Fibroblast of skin of left biceps (primary cell): ENCODE measurements around the gene CCAR1.
"Not testable (repeated sequence)": the region's sequence is repeated elsewhere in the genome, so short reads cannot be mapped to it uniquely, and the experiment has no call there.

ENCODE experiments used
- DNase-seq, 2 experiments: peaks; one replicate each; pipeline ENCODE4 v3.0.0-alpha.2; 2013; ENCODE audit warnings: low read depth in 2 of 2

The CCAR1 gene

GRCh38 chr10:68759967-68760366 is 38.9 kb downstream of the CCAR1 start:
- DNase-seq, result no peak

GRCh38 chr10:68767407-68767806 is 46.4 kb downstream of the CCAR1 start:
- DNase-seq, result not testable (repeated sequence)

GRCh38 chr10:68781613-68782574 is 60.9 kb downstream of the CCAR1 start:
- no peak for DNase-seq

- no peak for DNase-seq
Measured at GRCh38 chr10:68784476-68784875, 63.4 kb downstream of the CCAR1 start.

GRCh38 chr10:68787813-68788212 is 66.8 kb downstream of the CCAR1 start:
- DNase-seq, result no peak

GRCh38 chr10:68790476-68790875 is 69.4 kb downstream of the CCAR1 start:
- no peak for DNase-seq

GRCh38 chr10:68792115-68792514 is 71.1 kb downstream of the CCAR1 start:
- DNase-seq, result no peak

GRCh38 chr10:68795886-68796532 is 75.0 kb downstream of the CCAR1 start:
- DNase-seq, result no peak

- DNase-seq, result peak; percentile 15 to 20
Measured at GRCh38 chr10:68796605-68797004, 75.6 kb downstream of the CCAR1 start.

- no peak for DNase-seq
Measured at GRCh38 chr10:68800211-68800610, 79.2 kb downstream of the CCAR1 start.

GRCh38 chr10:68804692-68805091 is 83.7 kb downstream of the CCAR1 start:
- DNase-seq, result no peak

GRCh38 chr10:68810830-68811229 is 89.8 kb downstream of the CCAR1 start:
- not testable (repeated sequence) for DNase-seq

- no peak for DNase-seq
Measured at GRCh38 chr10:68811314-68812009, 90.4 kb downstream of the CCAR1 start.

- no peak for DNase-seq
Measured at GRCh38 chr10:68812420-68812819, 91.4 kb downstream of the CCAR1 start.

- no peak for DNase-seq
Measured at GRCh38 chr10:68813559-68813958, 92.5 kb downstream of the CCAR1 start.

- DNase-seq, result no peak
Measured at GRCh38 chr10:68816796-68817412, 95.9 kb downstream of the CCAR1 start.

GRCh38 chr10:68820359-68820758 is 99.3 kb downstream of the CCAR1 start:
- not testable (repeated sequence) for DNase-seq

GRCh38 chr10:68822626-68823025 is 101.6 kb downstream of the CCAR1 start:
- not testable (repeated sequence) for DNase-seq

- DNase-seq, result peak; percentile 15 to 17
Measured at GRCh38 chr10:68826764-68827591, 105.9 kb downstream of the CCAR1 start, which contains the start of gene STOX1. STOX1 (plus strand) TSS chr10:68827531; CDS start chr10:68827624, 93 bp downstream.

- not testable (repeated sequence) for DNase-seq
Measured at GRCh38 chr10:68827592-68827959, 106.5 kb downstream of the CCAR1 start.

GRCh38 chr10:68828083-68828601 is 107.1 kb downstream of the CCAR1 start:
- DNase-seq, result not testable (repeated sequence)
